Lung (tissue), 12 donors: ENCODE results near the gene CLSTN2. TPM values are rescaled to one million over a fixed set of nuclear protein-coding genes. Genes with fewer than 3 reads are reported as not detected.
A peak's percentile ranks its signal among the peaks of the same experiment; 100 is the strongest.

Source experiments
- ATAC-seq: fragments of 200-7000 bp; cut with Tn5 transposase; one replicate; pipeline ENCODE4 v1.9.1; 2020; ENCODE audit warnings: moderate number of reproducible peaks; ENCODE audit not compliant: insufficient read depth, low FRiP score
- DNase-seq, 3 donors: peaks; one replicate each; pipeline ENCODE4 v3.0.0-alpha.2; 2013 to 2017
- H3K27ac ChIP-seq, 2 donors: one replicate each; pipeline ENCODE4 v1.5.1; 2013; ENCODE audit warnings: mild to moderate bottlenecking in 2 of 2, moderate library complexity in 2 of 2, control low read depth in 1 of 2, inconsistent platforms in 1 of 2, low read depth in 1 of 2, low read length in 1 of 2
- H3K27me3 ChIP-seq, 3 donors: one replicate each; pipeline ENCODE4 v1.5.1; 2013; ENCODE audit warnings: low read length in 2 of 3; ENCODE audit not compliant: control insufficient read depth in 3 of 3, insufficient read depth in 3 of 3
- H3K36me3 ChIP-seq, 4 donors: one replicate each; pipeline ENCODE4 v1.5.1; 2013; ENCODE audit warnings: low read length in 4 of 4, mild to moderate bottlenecking in 1 of 4, moderate library complexity in 1 of 4; ENCODE audit not compliant: control insufficient read depth in 4 of 4, insufficient read depth in 4 of 4
- H3K4me1 ChIP-seq, 5 donors: one replicate each; pipeline ENCODE4 v1.5.1; 2013; ENCODE audit warnings: low read length in 5 of 5, mild to moderate bottlenecking in 2 of 5, moderate library complexity in 1 of 5; ENCODE audit not compliant: control insufficient read depth in 5 of 5, insufficient read depth in 5 of 5
- H3K4me3 ChIP-seq: one replicate; pipeline ENCODE4 v1.5.1; 2013; ENCODE audit warnings: mild to moderate bottlenecking, control low read depth, moderate library complexity
- H3K9ac ChIP-seq, 2 donors: one replicate each; pipeline ENCODE4 v1.5.1; 2013; ENCODE audit warnings: low read length in 2 of 2, control low read depth in 1 of 2; ENCODE audit not compliant: insufficient read depth in 1 of 2
- H3K9me3 ChIP-seq, 4 donors: one replicate each; pipeline ENCODE4 v1.5.1; 2013; ENCODE audit warnings: low read length in 3 of 4, mild to moderate bottlenecking in 1 of 4, moderate library complexity in 1 of 4; ENCODE audit not compliant: control insufficient read depth in 4 of 4, insufficient read depth in 3 of 4
- WGBS, 2 donors: extraction: QIAGEN DNeasy Blood & Tissue Kit; methylation state at CpG; one replicate each; pipeline ENCODE4 v1.1.7; 2013; 5-methylcytosine and 5-hydroxymethylcytosine counted together
- polyA plus RNA-seq, 2 donors: library from polyadenylated mRNA; stranded (reverse); fragments of 200-250 nt; gene quantifications; one replicate each; pipeline ENCODE4 v1.2.1, GENCODE V29; 2013
- total RNA-seq, 2 donors: library from RNA; depleted of rRNA in 1 of 2; stranded (reverse); fragments of >200 nt in 1 of 2; gene quantifications; one replicate each; pipeline ENCODE4 v1.2.1, GENCODE V29; 2014 to 2021
- TF ChIP-seq, protein P1 (sequence below): IDR thresholded peaks from 2 replicates; pipeline ENCODE4 v1.5.1; 2012; ENCODE audit warnings: mild to moderate bottlenecking; ENCODE audit errors: control extremely low read depth, extremely low read depth
- donor health status: control.
- donor health status: control.
- donor health status: Bipolar disorder and iron deficiency.
- donor health status: healthy.
- donor health status: DM: yes; HTN: yes; CAD: no.

CLSTN2 gene
- total and polyA plus RNA-seq, 4 donors: 0.07 to 2.4 (median 1.3) TPM

DNA sequence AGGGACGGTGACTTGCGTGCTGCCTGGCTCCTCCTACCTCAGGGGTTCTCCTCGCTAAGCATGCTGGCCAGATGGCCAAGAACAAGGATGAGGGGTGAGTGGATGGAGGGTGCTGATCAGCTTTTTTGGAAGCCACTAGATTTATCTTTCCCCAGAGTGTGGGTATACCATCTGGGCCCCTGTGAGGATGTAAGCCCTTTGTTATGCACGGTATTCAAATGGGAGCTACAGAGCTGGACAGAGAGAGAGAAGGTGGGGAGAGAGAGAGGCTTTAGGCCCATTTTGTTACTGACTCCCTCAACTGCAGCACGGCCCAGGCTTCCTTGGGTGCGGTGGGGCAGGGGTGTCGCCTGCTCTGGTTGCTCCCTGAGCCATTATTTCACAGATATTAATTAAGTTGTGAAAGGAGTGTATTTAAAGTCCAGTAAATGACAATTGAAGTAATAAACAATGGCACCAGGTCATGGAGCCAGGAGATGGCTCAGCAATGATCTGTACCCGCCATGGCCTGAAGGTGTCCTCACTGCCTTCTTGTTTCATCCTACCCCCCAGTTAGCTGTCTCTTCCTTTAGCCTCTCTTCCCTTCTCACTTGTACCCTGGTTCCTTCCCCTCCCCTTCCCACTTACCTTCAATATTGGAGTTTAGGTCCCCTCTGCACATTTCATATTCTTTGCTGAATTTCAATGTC lies 158.0 kb downstream of the CLSTN2 start:
- no peak for ATAC-seq
- no peaks in the 10 kb centered on the region for H3K27me3 ChIP-seq
- no peak overlapping the region for H3K4me3 ChIP-seq
- 83 to 84% methylated on average over 8 of the region's 8 CpGs for WGBS, 2 donors
- H3K27ac ChIP-seq: no peak overlapping the region
- peaks cover 0 to 5% (median 0%) of the 10 kb centered on the region in 5 donors for H3K4me1 ChIP-seq
- H3K36me3 ChIP-seq: no peaks in the 10 kb centered on the region
- H3K9me3 ChIP-seq: peaks cover 0 to 2% (median 1%) of the 10 kb centered on the region in 4 donors
- DNase-seq: no peak
- H3K9ac ChIP-seq: no peak overlapping the region
- TF ChIP-seq, protein P1, sequence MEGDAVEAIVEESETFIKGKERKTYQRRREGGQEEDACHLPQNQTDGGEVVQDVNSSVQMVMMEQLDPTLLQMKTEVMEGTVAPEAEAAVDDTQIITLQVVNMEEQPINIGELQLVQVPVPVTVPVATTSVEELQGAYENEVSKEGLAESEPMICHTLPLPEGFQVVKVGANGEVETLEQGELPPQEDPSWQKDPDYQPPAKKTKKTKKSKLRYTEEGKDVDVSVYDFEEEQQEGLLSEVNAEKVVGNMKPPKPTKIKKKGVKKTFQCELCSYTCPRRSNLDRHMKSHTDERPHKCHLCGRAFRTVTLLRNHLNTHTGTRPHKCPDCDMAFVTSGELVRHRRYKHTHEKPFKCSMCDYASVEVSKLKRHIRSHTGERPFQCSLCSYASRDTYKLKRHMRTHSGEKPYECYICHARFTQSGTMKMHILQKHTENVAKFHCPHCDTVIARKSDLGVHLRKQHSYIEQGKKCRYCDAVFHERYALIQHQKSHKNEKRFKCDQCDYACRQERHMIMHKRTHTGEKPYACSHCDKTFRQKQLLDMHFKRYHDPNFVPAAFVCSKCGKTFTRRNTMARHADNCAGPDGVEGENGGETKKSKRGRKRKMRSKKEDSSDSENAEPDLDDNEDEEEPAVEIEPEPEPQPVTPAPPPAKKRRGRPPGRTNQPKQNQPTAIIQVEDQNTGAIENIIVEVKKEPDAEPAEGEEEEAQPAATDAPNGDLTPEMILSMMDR: no peak

DNA sequence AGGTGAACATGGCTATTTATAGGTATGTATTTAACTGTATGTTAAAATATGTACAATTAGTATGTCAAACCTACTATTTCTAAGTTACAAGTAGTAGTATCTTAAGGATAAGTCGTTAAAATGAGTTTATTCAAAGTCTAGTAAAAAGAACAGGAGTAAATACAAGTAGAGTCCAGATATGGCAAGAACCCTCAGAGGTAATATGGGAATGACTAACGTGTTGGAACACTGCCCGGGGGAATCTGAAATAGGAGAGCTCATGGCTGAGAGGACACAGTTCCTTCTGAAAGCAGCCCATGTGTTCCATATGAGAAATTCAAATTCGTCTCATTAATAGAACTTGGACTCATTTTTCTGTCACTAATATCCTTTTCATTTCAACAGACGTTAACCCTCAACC lies 158.8 kb downstream of the CLSTN2 start:
- no peaks in the 10 kb centered on the region for H3K27me3 ChIP-seq
- ATAC-seq (peak; percentile 50), DNase-seq (peak; percentile 32 to 74 (median 53))
- TF ChIP-seq, protein P1: no peak
- H3K9ac ChIP-seq: no peak overlapping the region
- no peak overlapping the region for H3K4me3 ChIP-seq
- no peak overlapping the region for H3K27ac ChIP-seq
- H3K4me1 ChIP-seq: peaks cover 0 to 5% (median 0%) of the 10 kb centered on the region in 5 donors
- no peaks in the 10 kb centered on the region for H3K36me3 ChIP-seq
- H3K9me3 ChIP-seq: peaks cover 0 to 2% (median 1%) of the 10 kb centered on the region in 4 donors
- WGBS, 2 donors: 49 to 68% methylated on average over 5 of the region's 5 CpGs

DNA sequence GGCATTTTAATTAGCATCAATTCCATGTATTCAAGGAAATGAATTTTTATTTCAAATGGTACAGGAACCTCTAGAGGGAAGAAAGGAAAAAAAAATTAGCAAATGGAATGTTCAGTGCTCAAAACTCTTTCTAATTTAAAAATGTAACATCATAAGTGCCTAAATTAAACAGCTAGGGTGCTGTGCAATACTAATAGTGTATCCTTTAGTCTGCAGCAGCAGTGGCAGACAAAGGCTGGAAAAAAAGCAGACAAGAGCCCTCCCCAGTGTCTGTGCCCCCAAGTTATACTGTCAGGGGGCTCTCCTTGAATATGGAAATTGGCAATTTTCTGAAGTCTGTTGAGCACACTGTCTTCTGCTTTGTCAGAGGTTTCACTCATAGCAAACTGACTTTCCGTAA lies 159.5 kb downstream of the CLSTN2 start:
- TF ChIP-seq, protein P1: no peak
- H3K4me1 ChIP-seq: peaks cover 0 to 5% (median 0%) of the 10 kb centered on the region in 5 donors
- peaks cover 0 to 2% (median 0%) of the 10 kb centered on the region in 4 donors for H3K9me3 ChIP-seq
- no peak overlapping the region for H3K9ac ChIP-seq
- 89 to 96% methylated on average over 1 of the region's 1 CpG for WGBS, 2 donors
- H3K4me3 ChIP-seq: no peak overlapping the region
- ATAC-seq (no peak), DNase-seq (no peak)
- H3K27me3 ChIP-seq: no peaks in the 10 kb centered on the region
- H3K27ac ChIP-seq: no peak overlapping the region
- H3K36me3 ChIP-seq: no peaks in the 10 kb centered on the region

DNA sequence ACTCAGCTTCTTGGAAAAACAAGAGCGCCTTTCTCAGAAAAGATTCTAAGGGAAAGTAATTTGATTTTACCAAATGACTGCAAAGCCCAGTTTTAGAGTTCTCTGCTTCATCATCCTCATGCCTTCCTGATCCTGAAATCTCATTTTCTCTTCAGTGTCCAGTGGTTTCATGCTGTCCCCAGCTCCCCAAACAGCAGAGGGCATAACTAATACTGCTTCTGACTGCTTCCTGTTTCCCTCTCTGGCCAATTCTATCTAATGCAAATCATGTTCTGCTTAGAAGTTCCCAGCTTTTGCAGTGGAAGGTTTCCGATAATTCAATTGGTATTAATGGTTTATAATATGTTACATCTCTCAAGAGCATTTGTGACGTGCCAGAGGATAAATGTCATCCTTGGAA lies 161.1 kb downstream of the CLSTN2 start:
- Histone ChIP-seq H3K9ac (no peak overlapping the region), H3K36me3 (no peaks in the 10 kb centered on the region), H3K27me3 (no peaks in the 10 kb centered on the region), H3K4me3 (no peak overlapping the region), H3K9me3 (no peaks in the 10 kb centered on the region), H3K4me1 (peaks cover 0 to 5% (median 0%) of the 10 kb centered on the region in 5 donors), H3K27ac (no peak overlapping the region)
- TF ChIP-seq, protein P1: no peak
- WGBS, 2 donors: 72 to 74% methylated on average over 3 of the region's 3 CpGs
- ATAC-seq (no peak), DNase-seq (no peak)
